HUDEP-2 (cell line): ENCODE measurements around the gene MBTPS1.
"Not testable (repeated sequence)": the region's sequence is repeated elsewhere in the genome, so short reads cannot be mapped to it uniquely, and the experiment has no call there.

Source experiments
- DNase-seq, 76 experiments: peaks; one replicate each; lab custom pipeline; 2025; ENCODE audit not compliant: unreplicated experiment in 76 of 76; lab: John Stamatoyannopoulos, UW

Gene MBTPS1

DNA sequence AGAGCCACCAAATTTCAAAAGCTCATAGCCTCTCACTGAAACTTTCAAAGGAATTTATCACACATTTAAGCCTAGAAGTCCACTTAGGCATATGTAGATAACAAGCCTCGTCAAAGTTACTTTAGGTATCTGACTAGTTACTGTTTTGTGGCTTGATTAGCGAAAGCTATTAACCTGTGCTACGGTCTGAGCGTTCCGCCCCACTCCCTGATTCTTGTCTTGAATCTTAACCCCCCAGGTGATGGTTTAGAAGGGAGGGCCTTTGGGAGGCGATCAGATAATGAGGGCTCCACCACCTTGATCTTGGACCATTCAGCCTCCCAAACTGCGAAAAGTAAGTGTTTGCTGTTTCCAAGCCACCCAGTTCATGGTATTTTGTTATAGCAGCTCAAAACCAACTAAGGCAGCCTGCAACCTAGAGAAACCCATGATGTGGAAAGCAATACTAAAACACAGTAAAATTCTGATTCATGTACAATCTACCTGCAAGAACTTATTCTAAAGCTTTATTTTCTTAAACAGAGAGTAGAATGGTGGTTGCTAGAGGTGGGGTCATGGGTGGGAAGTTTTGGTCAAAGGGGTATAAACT is 21.1 kb upstream of the MBTPS1 start:
- DNase-seq, result no peak

- no peak for DNase-seq
These were observed 20.5 kb upstream of the MBTPS1 start for GRCh38 chr16:84137287-84137686.

- no peak for DNase-seq
These were observed 19.8 kb upstream of the MBTPS1 start for GRCh38 chr16:84136331-84137125.

DNA sequence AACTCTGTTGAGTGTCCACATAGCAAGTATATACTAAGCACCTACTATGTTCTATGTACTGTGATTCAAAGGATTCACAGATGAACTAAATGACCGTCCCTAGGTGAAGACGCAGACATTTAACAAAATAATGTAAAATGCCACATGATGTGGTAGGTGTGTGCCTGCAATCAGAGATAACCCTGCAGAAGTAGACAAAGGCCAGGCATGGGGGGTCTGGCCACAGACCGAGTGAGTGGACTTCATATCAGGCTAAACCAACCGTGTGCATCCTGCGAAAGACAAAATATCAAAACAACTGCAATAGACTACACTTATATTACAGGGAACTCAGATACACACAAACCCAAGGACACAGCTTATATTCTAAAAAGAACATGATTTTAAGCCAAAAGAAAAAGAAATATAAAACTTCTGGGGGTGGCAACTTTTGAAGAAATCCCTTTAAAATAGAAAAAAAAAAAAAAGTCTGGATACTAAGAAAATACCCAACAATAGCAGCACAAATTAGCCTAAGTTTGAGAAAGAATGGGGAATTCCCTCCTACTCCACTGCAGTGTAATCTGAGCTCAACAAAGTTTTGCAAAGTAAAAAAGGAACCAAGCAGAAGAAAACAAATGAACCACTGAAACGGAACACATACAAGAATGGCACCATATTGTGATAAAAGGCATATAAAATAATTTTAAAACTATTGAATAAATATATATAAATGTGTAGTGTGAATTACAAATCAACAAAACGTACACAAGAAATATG is 16.0 kb upstream of the MBTPS1 start:
- no peak for DNase-seq

DNA sequence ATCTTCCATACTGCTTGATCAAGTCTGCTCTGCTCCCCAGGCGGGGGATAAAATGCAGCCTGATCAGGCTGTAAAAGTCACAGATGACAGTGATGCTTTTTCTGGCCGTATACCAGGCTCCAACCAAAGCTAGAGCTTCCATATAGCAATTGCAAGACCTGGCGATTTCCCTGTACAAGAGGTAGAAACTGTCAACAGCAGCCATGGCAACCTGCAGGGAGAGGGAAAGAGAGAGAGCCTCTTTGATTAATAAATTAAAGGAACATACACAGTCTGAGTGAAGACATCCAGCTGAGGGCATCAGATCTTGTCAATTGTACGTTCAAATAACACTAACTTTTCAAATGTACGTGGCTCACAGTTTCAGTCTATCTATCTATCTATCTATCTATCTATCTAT is 14.4 kb upstream of the MBTPS1 start:
- DNase-seq, result no peak

DNA sequence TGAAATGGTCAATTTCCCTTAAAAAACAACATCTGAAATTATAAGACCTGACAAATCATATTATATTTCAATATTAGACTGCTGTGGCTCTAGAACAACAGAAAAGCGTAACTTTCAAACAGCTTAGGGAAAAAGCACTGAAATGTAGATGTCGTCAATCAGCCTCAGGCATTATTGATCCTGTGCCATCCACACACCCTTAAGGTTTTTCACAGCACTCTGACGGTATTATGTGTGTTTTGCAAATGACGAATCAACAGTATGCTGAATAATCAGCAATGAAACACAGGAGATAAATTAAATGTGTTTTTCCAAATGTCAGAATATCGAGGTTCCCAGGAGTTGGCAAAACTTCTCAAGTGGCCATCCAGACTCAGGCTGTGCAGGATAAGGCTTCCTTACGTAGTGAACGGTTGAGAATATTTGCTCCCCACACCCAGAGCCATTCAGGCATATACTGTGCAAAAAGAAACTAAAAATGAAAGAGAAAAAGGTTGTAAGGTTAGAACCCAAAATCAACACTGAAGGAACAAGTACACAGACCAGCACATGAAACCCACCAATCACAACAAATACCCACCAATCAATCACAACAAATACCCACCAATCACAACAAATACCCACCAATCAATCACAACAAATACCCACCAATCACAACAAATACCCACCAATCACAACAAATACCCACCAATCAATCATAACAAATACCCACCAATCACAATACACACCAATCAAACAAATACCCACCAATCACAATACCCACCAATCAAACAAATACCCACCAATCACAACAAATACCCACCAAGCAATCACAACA is 7.7 kb upstream of the MBTPS1 start:
- DNase-seq, result no peak

GRCh38 chr16:84121007-84121406 is 4.3 kb upstream of the MBTPS1 start:
- no peak for DNase-seq

GRCh38 chr16:84120023-84120422 is 3.3 kb upstream of the MBTPS1 start:
- DNase-seq, result no peak

DNA sequence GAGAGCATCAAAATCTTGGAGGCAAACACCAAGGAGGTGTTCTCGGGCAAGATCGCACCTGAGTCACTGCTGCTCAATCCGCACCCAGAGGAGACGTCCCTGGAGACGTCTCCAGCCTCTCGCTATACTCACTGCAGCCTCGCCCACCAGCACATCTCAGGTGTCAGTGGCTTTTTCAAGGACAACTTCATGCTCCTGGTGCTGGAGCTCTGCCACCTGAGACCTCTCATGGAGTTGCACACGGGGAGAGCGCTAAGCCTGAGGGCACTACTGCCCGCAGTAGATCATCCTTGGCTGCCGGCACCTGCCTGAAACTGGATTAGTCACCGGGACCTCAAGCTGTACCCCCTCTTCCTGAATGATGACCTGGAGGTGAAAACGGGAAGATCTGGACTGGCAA is 2.6 kb upstream of the MBTPS1 start:
- no peak for DNase-seq

DNA sequence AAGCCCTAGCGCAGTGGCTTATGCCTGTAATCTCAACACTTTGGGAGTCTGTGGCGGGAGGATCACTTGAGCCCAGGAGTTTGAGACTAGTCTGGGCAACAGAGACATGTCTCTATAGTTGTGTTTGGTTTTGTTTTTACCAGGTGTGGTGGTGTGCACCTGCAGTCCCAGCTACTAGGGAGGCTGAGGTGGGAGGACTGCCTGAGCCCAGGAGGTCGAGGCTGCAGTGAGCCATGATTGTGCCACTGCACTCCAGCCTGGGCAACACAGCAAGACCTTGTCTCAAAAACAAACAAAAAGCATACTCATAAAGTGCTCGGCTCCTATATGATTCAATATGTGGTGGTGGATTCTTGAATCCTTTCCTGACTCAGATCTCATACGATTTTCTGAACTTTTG is 1.6 kb upstream of the MBTPS1 start:
- not testable (repeated sequence) for DNase-seq

- peak in 10 of 76 experiments; percentile 9 to 47 (median 30) for DNase-seq
These were observed 727 bp upstream of the MBTPS1 start for GRCh38 chr16:84117494-84117843.

DNA sequence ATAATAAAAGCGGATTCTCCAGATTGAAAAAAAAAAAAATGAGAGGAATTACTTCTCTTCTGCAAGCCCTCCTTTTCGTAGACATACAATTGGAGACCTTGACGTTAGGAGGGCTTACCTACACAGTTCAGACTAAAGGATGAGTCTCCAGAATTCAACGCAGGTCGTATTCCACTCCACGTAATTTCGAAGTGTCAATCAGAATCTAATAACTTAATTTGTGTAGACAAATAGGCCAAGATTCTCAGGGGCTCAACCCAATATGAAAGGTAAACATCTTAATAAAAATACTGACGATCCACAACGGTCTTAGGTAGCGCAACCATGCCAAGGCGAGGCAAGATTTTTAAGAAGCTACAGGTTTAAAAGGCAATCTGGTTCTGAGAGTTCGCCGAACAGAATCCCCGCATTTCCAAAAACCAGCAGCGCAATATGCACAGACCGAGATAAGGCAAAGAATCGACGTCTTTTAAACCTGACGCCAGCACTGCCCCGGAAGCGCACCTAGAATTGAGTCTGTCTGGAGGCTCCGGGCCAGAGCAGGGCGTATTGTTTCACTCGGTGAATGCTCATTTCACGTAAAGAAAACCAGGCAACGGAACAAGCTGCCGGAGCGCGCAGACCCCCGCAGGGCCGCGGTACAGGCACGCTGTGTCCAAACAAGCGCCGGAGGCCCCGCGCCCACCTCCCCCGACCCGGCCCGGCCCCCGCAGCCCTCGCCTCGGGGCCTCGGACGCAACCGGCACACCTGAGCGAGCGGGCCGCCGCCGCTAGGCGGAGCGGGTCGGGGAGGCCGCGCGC is 623 bp downstream of the MBTPS1 start:
- DNase-seq, result peak in 67 of 76 experiments; percentile 4 to 73 (median 51)

DNA sequence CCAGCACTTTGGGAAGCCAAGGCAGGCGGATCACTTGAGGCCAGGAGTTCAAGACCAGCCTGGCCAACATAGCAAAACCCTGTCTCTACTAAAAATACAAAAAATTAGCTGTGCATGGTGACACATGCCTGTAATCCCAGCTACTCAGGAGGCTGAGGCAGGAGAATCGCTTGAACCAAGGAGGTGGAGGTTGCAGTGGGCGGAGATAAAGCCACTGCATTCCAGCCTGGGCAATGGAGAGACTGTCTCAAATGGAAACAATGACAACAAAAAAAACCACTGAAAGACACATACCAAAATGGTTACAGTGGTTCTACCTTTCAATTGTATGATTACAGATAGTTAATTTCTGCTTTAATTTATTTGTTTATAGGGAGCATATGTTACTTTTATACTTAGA is 4.8 kb downstream of the MBTPS1 start:
- DNase-seq, result peak in 1 of 76 experiments; percentile 2

DNA sequence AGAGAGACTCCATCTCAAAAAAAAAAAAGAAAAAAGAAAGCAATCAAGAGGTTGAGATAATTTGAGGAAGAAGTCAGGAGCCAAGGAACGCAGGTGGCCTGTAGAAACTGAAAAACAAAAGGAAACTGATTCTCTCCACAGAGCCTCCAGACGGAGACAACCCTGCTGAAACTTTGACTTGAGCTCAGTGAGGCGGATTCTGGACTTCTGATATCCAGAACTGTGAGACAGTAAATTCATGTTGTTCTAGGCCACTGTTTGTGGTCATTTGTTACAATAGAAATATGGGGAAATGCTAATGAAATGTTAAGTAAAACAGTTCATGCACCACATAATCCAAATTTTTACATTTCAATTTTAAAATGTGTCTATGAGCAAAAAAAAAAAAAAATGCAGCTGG is 5.2 kb downstream of the MBTPS1 start:
- DNase-seq, result no peak

- DNase-seq, result no peak
These were observed 6.2 kb downstream of the MBTPS1 start for GRCh38 chr16:84110527-84110926.

- DNase-seq, result no peak
These were observed 7.0 kb downstream of the MBTPS1 start for GRCh38 chr16:84109598-84110335.

- no peak for DNase-seq
These were observed 8.8 kb downstream of the MBTPS1 start for GRCh38 chr16:84107921-84108320.

GRCh38 chr16:84105948-84106740 is 10.6 kb downstream of the MBTPS1 start:
- DNase-seq, result no peak
